HFF-Myc (cell line): Measurements from ENCODE around the gene RGMA.

Experiments
- DNase-seq: peaks from one replicate; pipeline ENCODE4 v3.0.0-alpha.2; 2011; ENCODE audit warnings: low read depth; ENCODE audit errors: extremely low read depth
- H3K4me3 ChIP-seq: replicated peaks from 2 replicates; pipeline ENCODE4 v1.5.1; 2011; ENCODE audit warnings: low read depth, mild to moderate bottlenecking, control low read depth, low read length
- TF ChIP-seq, protein P1 (sequence below): IDR thresholded peaks from 2 replicates; pipeline ENCODE4 v1.5.1; 2012; ENCODE audit warnings: mild to moderate bottlenecking, low read depth, low read length, control low read depth; ENCODE audit errors: missing control alignments

Gene RGMA

DNA sequence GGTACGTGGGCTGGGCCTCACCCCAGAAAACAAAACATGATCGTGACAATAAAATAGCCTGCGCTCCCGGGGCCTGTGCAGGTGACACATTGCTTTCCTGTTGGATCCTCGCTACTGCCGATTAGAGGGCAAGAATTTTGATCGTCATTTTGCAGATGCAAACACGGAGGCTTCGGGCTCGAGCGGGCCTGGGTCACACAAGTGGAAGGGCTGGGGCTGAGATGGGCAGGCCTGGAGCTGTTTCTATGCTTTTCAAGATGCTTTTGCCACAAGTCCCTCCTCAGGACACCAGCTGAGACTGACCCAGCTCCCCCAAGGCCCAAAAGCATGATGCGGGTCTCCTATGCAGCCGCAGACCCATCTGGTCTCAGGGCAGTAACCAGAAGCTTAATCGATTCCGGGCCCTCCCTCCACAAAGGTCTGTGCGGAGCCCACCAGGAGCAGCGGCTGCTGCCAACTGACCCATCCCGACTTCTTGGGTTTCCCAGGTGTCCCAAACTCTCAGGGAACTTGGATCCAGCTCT lies 30.0 kb downstream of the RGMA start:
- TF ChIP-seq, protein P1, sequence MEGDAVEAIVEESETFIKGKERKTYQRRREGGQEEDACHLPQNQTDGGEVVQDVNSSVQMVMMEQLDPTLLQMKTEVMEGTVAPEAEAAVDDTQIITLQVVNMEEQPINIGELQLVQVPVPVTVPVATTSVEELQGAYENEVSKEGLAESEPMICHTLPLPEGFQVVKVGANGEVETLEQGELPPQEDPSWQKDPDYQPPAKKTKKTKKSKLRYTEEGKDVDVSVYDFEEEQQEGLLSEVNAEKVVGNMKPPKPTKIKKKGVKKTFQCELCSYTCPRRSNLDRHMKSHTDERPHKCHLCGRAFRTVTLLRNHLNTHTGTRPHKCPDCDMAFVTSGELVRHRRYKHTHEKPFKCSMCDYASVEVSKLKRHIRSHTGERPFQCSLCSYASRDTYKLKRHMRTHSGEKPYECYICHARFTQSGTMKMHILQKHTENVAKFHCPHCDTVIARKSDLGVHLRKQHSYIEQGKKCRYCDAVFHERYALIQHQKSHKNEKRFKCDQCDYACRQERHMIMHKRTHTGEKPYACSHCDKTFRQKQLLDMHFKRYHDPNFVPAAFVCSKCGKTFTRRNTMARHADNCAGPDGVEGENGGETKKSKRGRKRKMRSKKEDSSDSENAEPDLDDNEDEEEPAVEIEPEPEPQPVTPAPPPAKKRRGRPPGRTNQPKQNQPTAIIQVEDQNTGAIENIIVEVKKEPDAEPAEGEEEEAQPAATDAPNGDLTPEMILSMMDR = no peak
- H3K4me3 ChIP-seq = no peak overlapping the region
- DNase-seq = no peak

DNA sequence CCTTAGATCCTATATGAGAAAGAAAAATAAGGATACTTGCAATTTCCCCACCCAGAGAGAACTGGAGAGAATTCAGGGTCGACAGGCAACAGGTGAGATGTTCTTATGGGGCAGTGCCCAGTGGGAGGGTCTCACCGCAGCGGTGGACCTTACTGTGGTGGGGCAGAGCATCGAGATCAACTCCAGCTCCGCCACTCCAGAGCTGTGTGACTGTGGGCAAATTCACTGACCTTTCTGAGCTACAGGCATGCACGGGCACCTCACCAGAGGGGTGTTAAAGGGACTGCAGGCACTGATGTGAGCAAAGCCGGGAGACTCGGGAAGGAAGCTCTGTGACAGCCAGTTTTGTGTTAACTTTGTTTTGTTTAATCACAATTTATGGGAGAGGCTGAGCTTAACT lies 30.9 kb downstream of the RGMA start:
- no peak for DNase-seq
- H3K4me3 ChIP-seq = no peak overlapping the region
- TF ChIP-seq, protein P1 = no peak

DNA sequence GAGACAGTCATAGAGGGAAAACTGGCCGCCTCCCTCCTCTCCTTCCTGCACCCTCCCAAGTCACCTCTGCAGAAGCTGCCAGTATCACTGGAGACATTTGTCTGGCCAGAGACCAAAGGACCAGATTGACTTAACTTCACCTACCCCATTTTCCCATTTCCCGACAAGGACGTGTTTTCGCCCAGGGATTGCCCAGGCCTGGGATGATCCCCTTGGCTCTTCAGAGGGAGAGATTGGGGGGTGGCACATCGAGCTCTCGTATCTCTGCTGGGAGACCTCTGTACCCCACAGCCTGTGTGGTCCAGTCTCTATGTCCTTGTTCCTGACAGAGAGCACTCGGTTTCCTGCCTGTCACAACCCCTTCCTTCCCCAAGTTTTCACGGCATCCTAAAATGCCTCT lies 31.4 kb downstream of the RGMA start:
- no peak for DNase-seq
- TF ChIP-seq, protein P1 = no peak
- no peak overlapping the region for H3K4me3 ChIP-seq

DNA sequence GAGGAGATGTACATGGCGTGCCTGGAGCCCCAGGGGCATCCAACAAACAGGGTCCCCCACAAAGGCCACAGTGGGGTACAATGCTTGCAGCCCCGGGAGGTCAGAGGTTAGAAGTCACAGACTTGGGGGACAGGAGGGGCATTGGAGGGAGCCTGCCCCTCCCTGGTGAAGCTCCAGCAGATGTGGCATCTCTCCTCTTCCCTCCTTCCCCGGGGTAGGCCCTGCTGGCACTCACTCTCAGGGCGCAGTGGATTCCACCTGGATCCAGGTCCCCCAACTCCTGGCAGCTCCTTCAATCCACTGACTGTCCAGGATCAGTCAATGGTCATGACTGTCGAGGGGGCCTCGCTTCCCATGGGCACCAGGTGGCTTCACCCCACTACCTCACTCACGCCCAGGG lies 32.2 kb downstream of the RGMA start:
- DNase-seq = no peak
- TF ChIP-seq, protein P1 = no peak

DNA sequence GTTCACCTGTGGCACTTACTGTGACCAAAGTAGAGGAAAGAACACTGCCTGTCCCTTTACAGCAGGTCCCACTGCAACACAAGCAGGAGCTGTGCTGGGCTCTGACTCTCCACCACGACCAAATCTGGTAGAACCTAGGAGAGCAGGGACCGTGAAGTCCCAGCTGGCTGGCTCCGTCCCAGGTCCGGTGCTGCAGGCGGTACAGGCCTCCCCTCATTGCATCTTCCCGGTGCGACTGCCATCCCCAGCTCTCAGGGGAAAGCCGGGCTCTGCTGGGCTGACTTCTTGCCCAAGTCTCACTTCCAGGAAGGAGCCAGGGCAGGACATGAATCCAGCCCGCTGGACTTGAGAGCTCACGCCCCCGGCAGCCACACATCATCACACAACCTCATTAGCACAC lies 33.8 kb downstream of the RGMA start:
- TF ChIP-seq, protein P1 = no peak
- no peak for DNase-seq
- H3K4me3 ChIP-seq = no peak overlapping the region

More for the DNA sequence above, 32.2 kb downstream of the RGMA start:
- H3K4me3 ChIP-seq = no peak overlapping the region

DNA sequence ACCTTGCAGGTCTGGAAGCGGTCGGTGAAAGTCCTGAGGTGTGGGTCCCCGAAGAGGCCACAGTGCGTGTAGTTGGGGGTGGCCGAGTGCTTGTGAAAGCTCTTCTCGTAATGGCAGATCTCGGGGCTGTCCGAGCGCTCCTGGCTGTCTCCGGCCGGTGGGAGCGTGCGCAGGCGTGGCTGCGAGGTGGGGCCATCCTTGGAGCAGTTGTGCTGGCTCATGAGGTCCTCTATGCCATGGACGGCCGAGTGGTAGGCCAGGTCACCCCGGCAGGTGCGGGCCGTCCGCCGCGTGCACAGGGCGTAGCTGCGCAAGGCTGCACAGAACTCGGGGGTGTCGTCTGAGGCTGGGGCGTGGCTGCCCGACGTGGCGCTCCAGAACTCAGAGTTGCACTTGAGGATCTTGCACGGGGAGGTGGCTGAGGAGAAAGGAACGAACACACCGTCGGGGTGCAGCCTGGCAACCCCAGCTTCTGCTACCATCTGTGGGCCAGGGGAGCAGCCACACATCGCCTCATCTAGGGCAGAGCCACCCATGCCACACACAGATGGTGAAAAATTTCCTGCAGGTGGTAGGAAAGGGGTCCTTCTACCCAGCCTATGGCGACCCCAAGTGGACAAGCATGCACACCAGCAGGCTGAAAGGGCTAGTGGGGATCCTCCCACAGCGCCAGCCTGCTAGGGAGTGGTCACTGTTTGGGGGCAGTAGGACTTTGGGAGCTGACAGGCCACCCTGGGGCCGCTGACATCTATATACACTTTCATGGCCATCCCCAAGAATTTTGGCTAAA lies 36.7 kb downstream of the RGMA start:
- DNase-seq = no peak
- H3K4me3 ChIP-seq = no peak overlapping the region
- TF ChIP-seq, protein P1 = no peak
